Erythroblast (primary cell): Measurements from ENCODE around the gene PRKCI.

Experiments
- GATA1 ChIP-seq: IDR thresholded peaks from 2 replicates; pipeline ENCODE4 v1.6.1; 2011; ENCODE audit warnings: low read depth, mild to moderate bottlenecking, control low read depth, low read length, moderate library complexity
- POLR2A ChIP-seq: IDR thresholded peaks from 2 replicates; pipeline ENCODE4 v1.6.1; 2011; ENCODE audit warnings: mild to moderate bottlenecking, low read length

- TF ChIP-seq POLR2A (no peak), GATA1 (no peak)
These were observed 85.6 kb downstream of the PRKCI start for GRCh38 chr3:170307671-170308405.
